Activated effector memory CD4-positive, alpha-beta T cell treated with Interleukin-2 at 50 U/mL for 16 hours (primary cell): ENCODE data around the gene LY6G5B.
A peak's percentile ranks its signal among the peaks of the same experiment; 100 is the strongest.
"Not testable (repeated sequence)": the region's sequence is repeated elsewhere in the genome, so short reads cannot be mapped to it uniquely, and the experiment has no call there.

ENCODE experiments used
- DNase-seq: peaks from one replicate; pipeline ENCODE4 v3.0.0-alpha.2; 2020

Gene LY6G5B

DNA sequence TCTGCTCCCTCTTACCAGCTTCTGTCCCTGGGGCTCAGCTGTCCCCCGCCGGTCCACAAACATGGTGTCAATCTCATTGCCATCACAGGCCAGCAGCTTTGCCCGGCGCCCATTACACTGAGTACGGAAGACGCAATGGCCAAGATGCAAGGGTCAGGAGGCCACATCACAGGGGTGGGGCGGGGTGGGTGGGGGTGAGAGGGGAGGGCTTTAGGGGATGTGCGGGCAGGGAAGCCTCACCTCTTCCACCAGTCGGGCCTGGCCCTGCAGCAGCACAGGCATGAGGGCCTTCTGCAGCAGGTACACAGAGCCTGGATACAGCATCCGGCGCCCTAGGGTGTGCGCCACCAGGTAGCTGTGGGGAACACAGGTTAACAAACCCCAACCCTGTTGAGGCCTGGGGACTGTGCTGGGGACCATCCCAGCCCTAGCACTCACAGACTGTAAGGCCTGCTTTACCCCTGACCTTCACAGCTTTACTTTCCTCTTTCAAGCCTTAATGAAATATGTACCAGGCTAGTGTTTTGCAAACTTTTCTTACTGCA is 21.9 kb downstream of the LY6G5B start:
- DNase-seq: no peak

DNA sequence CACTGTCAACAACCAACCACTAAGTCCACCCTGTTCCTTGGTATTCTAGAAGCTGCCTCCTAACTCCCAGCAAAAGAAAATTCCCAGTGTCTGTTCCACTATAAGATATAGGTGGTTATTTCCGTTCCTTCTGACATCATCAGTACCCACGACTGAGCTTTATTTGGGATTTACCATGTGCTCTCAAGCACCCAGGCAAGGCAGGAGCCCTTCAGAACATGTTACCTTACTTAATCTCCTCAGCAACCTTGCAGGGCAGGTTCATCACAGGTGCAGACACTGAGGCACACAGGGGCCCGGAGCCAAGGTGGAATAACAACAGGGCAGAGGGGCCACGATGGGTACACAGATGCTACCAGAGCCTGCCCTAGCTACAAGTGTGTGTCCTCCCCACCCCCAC is 22.6 kb downstream of the LY6G5B start:
- DNase-seq: no peak

GRCh38 chr6:31692886-31693285 is 23.1 kb downstream of the LY6G5B start:
- DNase-seq: no peak

- no peak for DNase-seq
Observed at GRCh38 chr6:31693535-31693934, 23.8 kb downstream of the LY6G5B start.

DNA sequence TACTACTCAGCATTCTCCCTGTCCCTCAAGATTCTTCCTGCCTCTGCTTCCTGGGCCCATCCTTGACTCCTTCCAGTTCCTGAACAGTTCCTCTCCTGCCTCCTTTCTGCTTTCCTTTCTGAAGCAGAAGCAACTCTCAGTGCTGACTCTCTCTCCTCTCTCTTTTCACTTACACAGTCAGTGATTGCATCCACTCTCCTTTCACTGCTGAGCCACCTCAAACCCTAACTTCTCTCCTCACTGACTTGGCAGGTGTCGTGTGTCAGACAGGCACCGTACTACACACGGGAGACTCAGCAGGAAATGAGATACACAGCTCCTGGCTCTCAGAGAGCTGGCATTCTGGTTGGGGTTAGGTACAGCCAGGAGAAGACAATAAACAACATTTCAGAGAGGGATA is 27.8 kb downstream of the LY6G5B start:
- no peak for DNase-seq

GRCh38 chr6:31700740-31701401 is 31.1 kb downstream of the LY6G5B start:
- no peak for DNase-seq

DNA sequence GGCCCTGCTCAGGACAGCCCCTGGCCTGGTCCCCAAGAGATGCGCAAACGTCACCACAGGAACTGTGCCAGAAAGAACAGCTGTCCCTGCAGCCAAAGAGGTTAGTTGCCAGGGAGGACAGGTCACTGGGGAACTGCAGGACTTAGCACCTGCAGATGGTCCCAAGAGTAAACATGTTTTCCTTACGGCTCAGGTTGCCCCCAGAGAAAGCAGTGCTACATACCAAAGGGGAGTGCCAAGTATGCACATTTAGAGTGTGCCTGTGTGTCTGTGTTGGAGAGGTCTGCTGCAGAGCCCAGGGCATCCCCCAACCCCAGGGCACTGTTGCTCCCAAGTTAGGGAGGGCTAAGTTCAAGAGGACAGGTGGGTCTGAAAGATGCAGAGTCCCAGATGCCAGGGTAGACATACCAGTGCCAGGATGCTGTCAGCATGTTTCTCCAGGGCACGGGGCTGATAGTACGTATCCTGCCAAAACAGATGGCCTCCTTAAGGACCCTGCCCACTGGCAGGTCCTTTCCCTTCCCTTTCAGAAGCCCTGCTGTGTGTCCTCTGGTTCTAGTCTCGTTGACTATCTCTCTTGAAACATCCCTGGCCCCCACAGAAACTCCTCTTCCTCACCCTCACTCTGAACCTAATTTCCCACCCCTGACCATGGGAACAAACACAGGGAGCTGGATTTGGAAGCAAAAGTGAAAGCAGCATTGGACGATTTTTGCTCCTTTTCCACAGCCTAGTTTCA is 32.1 kb downstream of the LY6G5B start:
- DNase-seq: no peak

DNA sequence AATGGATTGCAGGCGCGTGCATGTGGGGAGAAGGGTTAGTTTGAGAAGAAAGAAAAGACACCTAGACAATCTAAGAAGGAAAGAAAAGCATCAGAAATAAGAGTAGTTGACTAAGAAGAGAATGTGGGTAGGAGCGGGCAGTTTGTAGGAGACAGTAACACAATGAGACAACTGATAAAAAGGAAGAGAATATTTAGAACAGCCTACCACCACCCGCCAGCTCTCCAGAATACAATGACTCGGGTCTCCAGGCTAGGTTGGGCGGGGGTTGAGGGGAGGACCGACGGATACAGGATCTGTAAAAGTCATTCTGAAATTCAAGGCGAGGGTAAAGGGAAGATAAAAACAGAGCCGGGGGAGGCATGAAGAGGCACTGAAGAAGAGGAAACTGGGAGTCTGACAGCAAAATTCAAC is 32.6 kb downstream of the LY6G5B start:
- DNase-seq: no peak

GRCh38 chr6:31702819-31703716 is 33.3 kb downstream of the LY6G5B start, which contains the start of gene ABHD16A:
Gene ABHD16A (minus strand): TSS chr6:31703324. CDS start chr6:31703281, 43 bp downstream.
- DNase-seq: peak; percentile 95

DNA sequence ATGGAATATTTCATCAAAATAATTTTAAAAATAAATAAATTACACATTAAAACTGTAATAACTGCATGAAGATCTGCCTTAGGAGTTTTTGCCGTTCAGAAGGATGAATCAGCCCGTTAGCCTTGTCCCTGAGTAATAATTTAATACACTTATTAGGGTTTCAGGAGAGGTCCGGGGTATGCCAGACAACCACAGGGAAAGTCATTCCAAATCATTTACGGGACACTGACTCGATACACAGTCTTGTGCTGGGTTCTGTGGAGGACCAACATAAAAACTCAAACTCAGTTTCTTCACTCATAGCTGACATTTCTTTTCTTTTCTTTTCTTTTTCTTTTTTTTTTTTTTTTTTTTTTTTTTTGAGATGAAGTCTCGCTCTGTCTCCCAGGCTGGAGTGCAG is 36.2 kb downstream of the LY6G5B start:
- no peak for DNase-seq

DNA sequence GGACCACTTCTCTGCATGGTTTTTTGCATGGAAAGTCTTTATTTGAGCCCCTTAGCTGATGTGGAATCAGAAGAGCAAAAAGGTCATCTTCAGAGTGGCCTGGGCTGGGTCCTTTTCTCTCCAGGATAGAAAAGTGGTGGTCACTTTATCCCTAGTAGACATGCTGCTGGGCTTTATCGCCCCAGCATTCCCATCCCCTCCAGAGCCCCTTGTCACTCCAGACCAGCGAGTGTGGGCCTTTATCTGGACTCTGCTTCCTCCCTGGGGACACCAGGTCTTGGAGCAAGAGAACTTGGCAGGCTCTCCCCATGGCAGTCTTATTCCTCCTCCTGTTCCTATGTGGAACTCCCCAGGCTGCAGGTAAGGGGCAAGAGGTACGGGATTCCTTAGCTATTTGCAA is 36.8 kb downstream of the LY6G5B start, which contains the start of gene LY6G6F:
Gene LY6G6F (plus strand): TSS at position 268 of the 400 bp plus-strand sequence. CDS start 41 bp downstream, at position 309.
- no peak for DNase-seq

- no peak for DNase-seq
Observed at GRCh38 chr6:31707701-31708100, 37.9 kb downstream of the LY6G5B start.

GRCh38 chr6:31708224-31708623 is 38.4 kb downstream of the LY6G5B start:
- no peak for DNase-seq

DNA sequence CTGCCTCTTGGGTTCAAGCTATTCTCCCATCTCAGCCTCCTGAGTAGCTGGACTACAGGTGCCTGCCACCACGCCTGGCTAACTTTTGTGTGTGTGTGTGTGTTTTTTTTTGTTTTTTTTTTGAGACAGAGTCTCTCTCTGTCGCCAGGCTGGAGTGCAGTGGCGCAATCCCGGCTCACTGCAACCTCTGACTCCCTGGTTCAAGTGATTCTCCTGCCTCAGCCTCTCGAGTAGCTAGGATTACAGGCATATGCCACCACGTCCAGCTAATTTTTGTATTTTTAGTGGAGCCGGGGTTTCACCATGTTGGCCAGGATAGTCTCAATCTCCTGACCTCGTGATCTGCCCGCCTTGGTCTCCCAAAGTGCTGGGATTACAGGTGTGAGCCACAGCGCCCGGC is 39.4 kb downstream of the LY6G5B start:
- DNase-seq: not testable (repeated sequence)

DNA sequence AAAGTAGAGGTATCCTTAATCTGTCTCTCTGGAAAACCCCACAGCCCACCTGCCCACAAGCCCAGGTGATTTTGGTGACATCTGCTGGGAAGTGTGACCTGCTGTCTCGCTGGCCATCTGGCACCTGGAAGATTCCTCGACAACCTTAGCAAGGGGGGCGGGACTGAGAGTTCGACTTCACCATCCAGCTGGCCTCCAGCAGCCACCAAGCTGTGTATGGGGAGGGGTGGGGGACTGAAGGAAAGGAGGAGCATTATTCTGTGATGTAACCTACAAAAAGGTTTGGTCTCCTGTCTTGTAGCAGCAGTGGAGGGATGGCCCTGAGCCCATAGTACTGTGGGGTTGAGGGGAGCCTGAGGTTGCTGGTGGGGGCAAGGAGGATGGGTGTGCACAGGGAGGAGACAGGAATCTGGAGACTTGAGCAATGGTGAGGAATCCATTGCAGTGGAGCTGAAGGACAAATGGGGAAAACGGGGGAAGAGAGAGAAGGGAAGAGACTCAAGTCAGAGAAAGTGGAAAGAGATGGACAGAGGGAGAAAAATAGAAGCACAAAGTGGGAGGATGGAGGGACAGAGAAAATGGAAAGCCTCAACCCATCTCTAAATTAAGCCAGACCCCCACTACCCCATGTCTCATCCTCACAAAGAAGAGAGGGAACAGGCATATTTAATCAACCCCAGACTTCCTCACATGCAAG is 40.9 kb downstream of the LY6G5B start:
- no peak for DNase-seq

DNA sequence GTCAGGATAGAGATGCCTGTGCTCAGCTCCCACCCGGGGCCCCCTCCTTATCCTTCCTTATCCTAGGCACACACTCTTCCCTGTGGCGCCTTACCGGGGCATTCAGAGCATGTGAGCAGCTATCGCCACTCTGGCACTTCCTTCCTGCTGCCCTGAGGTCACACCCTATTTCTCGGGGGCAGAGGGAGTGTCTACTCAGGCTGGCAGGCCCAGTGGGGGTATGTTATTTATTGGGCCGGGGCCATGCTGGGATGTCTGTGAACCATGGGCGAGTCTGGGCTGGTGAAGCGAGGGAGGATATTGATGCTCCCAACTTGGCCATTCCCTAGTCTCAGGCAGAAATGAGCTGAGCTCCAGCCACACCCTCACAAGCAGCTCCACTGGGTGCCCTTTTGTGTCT is 41.5 kb downstream of the LY6G5B start:
- no peak for DNase-seq

DNA sequence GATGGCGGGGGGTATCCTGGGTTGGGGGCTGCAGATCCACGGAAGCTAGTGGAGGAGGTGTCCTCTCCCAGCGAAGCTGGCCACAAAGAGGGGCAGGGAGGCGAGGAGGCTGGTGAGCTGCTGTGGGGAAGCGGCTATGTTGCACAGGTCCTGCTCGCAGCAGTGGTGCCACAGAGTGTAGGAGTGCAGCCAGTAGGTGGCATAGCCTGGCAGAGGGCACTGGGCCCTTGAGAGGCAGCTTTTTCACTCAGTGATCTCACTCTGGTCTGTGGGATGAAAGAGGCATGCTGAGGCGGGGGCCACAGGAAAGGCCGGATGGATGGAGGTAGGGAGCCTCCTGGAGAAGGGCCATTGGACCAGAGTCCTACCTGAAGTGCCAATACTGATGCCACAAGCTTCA is 42.5 kb downstream of the LY6G5B start:
- DNase-seq: no peak

- DNase-seq: no peak
Observed at GRCh38 chr6:31713465-31713864, 43.7 kb downstream of the LY6G5B start.

DNA sequence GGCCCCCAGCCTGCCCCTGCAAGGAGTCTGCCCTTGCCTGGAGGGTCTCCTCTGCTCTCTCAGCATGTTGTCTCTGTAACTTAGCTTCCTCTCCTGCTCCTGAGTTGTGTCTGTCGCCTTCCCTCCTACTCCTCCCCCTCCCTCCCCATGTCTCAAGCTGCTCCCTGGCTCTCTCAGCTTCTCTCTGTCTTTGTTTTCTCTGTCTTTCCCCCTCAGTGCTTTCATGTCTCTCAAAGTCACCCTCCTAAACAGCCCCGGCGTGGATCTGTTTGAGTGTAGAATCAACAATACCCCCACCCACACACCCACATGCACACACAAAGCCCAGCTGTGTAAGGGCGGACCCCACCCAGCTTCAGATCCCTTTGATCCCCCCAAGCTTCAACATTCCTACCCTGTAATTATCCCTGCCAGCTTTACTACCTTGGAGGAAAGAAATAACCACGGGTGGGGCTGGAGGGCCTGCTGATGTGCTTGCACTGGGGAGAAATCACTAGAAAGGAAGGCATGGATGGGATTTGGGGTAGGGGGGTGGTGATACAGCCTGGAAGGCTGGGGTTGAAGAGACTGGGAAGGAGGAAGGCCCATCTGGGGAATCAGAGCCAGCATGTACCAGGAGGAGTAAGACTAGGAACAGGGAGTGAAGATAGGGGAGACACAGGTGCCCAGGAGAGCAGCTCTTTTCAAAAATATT is 44.4 kb downstream of the LY6G5B start:
- no peak for DNase-seq

GRCh38 chr6:31715022-31715958 is 45.5 kb downstream of the LY6G5B start, which contains the start of gene LY6G6D:
Gene LY6G6D (plus strand): TSS chr6:31715348. CDS start chr6:31715356, 8 bp downstream.
- DNase-seq: no peak
